22Rv1 (cell line): Measurements from ENCODE around the gene MRPL17.

Source experiments
- CTCF ChIP-seq: fragments of 450-650 bp; IDR thresholded peaks from 2 replicates; pipeline ENCODE4 v1.5.1; 2017; ENCODE audit warnings: mild to moderate bottlenecking
- ZFX ChIP-seq: fragments of 450-650 bp; IDR thresholded peaks from 2 replicates; pipeline ENCODE4 v1.6.1; 2017; ENCODE audit warnings: antibody characterized with exemption, borderline replicate concordance

- TF ChIP-seq CTCF (no peak), ZFX (no peak)
These were observed 34.3 kb upstream of the MRPL17 start for GRCh38 chr11:6717426-6717825.
